Stimulated activated CD4-positive, alpha-beta T cell treated with anti-CD3 and anti-CD28 coated beads, TNF-alpha, amount 100 ng/mL, for 24 hours (primary cell): ENCODE results near the gene FAM222B.
"Not testable (repeated sequence)": the region's sequence is repeated elsewhere in the genome, so short reads cannot be mapped to it uniquely, and the experiment has no call there.

Experiments used
- DNase-seq, 3 experiments: peaks; one replicate each; pipeline ENCODE4 v3.0.0-alpha.2; 2020; ENCODE audit warnings: low read depth in 3 of 3

Gene FAM222B, protein sequence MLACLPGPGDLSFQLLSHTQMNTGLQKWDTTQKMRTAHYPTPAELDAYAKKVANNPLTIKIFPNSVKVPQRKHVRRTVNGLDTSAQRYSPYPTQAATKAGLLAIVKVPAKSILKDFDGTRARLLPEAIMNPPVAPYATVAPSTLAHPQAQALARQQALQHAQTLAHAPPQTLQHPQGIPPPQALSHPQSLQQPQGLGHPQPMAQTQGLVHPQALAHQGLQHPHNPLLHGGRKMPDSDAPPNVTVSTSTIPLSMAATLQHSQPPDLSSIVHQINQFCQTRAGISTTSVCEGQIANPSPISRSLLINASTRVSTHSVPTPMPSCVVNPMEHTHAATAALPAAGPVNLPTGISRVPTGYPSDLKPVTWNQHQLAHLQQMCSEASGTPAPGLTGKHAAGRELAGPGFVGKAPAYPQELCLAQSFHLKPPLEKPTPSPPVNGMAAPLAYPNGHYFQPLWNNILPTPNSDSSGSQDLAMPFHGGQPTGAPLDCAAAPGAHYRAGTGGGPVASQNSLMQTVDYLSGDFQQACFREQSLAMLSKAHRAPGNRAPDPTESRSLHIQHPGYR

DNA sequence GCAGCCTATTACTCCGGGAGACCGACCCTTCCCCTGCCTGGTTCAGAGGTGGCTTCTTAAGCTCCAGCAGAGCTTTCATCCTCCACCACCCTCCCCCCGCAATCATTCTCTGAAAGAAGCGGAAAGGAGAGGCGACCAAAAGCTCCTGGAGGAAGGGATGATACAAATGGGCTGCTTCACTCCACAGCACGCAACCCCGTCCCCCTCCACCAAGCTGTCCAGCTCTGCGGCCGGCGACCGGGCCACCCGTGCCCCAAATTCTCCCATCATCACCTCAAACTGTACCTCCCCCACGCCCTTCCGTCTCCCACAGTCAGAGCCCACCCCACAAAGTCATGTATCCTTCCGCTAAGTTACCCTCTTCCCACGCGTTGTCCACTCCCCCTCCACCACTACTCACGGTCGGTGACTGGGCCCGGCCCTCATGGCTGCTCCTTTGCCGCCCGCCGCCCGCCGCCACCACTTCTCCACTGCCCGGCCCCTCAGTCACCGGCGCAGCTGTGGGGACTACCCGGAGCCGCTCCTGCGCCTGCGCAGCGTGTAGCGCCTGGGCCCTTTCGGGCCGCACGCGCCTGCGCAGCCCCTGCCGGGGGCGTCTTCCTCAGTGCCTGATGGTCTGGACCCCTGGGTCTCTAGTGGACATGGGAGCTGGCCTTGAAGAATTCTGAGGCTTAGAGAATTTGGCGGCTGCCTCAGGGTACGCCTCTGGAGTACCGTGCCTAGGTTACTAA lies at the start of gene FAM222B:
FAM222B (minus strand) TSS at position 509 of the 731 bp plus-strand sequence. CDS start 76,123 bp downstream, outside the sequence.
- peak; percentile 71 to 85 (median 74) for DNase-seq

DNA sequence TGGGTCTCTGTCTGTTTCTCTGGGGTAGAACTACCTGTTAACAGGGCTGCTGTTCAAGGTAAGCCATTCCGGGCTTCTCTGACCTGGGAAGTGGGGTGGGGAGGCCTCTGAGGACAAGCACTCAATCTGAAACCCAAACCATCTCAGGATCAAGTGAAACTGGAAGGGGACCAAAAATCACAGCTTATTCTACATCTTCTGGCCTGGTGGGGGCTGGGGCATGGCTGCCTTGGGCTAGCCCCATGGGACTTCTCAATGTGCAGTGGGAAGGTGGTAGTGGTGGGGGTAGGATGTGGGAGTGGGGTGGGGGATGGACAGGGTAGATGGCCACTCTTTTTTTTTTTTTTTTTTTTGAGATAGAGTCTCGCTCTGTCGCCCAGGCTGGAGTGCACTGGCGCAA lies 49.4 kb upstream of the FAM222B start:
- no peak for DNase-seq

DNA sequence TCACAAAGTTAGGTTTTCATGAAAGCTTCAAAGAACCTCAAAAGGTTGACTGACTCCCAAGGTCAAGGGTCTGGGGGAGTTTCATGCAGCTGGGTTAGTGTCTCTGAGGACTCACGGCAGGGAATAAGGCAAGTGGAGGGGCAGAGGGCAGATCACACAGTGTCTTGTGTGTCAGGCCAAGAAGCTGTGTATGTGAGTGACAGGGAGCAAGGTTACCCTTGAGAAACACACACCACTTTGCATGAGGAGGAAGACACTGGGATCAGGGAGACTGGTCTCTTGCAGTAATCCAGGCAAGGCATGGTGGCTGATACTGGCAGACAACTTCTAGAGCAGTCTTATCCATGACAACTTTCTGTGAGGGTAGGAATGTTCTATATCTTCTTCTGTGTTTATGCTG lies 48.6 kb upstream of the FAM222B start:
- no peak for DNase-seq

DNA sequence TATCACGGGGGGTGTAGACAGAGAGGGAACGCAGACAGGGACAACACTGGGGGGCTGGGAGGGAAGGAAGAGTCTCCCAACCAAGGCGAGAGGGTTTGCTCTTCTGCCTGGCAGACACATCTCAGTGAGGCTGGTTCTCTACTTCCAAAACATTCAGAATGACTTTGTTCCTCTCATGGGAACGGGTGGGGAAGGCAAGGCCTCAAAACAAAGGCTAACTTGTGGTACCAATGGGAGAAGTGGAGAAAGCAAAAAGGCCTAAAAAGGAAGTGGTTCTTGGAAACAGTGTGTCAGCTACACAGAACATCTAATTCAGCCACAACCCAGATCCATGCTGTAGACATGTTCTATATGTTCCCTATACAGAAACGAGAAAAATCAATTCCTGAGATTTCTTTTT lies 47.4 kb upstream of the FAM222B start:
- DNase-seq: no peak

DNA sequence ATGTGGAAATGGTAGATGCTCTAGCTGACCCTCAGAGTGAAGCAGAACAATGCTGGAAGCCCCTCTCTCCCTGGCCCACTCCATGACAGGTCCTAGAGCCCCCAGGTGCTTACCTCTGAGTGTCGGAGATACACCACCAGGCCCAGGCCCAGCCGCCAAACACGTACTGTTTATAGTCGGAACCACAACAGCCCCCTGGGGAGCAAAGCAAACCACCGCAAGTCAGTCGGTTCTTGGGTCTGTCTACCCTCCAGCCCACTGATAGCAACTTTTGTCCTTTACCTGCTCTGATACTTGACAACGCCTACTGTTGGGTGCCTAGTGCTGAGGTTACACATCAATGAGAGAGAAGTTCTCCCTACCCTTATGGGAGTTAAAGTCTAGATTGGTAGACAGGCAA lies 46.2 kb upstream of the FAM222B start:
- no peak for DNase-seq

DNA sequence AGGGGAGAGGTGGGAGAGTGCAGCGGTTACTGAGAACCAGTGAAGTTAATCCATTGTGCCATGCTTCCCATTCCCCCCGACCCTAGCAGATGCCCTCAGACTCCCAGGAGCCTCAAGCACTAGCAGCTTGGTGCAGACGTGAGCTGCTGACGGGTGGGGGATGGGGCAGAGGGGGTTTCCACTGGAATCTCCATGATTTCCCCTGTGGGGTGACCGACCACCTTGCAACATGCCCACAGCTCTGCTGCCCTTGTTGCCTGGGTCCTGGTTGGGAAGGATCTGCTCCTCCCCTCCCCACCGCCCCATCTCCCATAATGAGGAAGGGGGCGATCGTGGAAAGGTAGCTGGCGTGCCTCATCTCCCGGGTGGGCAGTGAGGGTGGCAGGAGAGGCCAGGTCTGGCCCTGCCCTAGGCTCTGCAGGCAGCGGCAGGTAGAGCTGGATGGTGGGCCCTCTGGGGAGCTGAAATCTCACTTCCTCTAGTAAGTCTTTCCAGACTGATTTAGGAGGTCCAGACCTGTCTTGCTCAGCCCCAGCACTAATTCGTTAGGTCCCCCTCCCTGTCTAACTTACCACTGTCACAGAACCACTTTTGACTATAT lies 45.4 kb upstream of the FAM222B start:
- DNase-seq: no peak

DNA sequence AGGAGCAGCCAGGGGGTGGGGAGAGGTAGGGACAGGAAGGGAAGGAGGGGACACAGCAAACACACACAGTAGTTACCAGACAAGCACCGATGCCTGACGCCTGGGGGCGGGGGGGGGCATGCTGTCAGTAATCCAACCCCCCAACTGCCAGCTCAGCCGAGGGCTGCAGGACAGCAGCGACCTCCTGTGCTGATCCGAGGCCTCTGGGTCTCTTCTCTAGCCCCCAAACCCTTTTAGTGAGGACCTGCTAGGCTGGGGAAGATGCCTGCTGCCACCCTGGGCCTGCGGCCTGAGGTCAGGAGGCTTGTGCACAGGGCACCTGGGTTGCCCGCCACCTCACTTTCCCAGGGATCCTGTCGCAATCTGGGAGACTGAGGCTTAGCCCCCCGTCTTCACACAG lies 43.4 kb upstream of the FAM222B start:
- DNase-seq: no peak

DNA sequence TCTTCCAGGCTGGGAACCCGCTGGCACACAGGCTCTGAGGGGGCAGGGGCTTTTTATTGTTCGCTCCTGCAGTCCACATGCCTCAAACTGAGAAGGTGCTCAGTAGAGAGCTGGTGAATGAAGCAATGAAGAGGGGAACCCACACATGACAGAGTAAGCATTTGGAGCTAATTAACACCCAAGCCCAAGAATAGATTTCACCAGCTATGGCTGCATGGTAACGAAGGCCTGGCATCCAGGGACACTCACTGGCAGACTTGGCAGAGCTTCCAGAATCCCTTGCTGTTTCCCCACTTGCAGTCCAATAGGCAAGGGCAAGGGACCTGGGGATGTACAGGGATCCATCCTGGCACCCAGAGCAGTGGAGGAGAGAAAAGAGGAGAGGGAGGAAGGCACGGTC lies 42.8 kb upstream of the FAM222B start:
- no peak for DNase-seq

DNA sequence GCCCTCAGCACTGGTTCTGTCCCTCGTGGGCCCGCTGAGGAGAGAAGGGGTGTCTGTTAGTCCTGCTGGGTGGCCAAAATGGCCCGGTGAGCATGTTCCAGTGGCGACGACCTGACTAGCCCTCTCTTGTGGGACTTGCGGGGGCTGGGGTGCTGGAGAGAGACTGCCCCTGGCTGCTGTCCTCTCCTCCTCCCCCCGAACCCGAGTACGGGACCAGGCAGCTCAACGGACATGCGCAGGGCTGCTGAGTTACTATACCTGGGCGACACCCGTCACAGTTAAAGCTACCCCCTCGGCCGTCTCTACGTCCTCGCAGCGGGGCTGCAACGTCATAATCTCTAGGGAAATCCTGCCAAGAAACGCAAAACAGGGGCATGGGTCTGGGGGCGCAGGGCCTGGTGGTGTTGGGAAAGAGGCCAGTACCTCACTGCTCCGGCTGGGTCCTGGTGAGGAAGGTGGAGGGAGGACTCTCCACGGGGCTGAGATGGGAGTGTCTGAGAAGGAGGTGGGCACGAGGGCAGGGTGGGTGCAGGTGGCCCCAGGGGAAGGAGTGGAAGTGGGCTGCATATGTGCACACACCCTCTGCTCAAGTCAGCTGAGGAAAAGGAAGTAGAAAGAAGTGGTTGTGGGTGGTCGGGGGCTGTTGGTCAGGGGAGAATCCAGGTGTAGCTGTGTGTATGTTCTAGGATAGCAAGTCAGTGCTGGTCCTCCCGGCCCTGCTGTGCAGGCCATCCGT lies 41.5 kb upstream of the FAM222B start:
- no peak for DNase-seq

DNA sequence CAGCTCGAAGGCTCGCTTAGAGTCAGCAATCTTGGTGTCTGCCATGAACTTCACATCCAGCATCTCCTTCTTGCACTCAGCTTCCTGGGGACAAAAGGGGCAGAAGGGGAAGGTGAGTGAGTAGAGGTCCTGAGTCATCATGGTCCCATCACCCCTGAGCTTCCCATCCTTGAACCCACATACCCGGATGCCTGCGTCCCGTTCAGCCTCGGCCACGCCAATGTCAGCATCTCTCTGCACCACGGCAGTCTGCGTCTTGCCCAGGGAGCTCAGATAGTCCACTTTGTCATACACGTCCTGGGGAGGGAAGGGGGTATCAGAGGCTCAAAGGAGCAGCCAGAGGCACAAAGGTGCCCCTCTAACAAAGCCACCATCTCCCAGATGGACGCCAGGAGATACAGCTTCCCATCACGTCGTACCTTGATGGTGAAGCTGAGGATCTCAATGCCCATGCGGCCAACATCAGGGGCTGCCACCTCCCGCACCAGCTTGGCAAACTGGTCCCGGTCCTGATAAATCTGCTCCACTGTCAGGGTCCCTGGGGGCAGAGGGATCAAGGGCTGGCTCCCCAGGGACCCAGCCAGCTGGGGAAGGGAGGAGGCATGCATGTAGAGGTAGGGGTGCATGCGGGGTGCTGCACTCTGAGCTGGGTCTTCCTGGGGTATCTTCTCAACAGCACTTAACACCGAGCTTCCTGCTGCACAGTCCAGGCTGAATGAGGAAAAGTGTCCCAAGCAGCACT lies 39.7 kb upstream of the FAM222B start:
- DNase-seq: no peak

DNA sequence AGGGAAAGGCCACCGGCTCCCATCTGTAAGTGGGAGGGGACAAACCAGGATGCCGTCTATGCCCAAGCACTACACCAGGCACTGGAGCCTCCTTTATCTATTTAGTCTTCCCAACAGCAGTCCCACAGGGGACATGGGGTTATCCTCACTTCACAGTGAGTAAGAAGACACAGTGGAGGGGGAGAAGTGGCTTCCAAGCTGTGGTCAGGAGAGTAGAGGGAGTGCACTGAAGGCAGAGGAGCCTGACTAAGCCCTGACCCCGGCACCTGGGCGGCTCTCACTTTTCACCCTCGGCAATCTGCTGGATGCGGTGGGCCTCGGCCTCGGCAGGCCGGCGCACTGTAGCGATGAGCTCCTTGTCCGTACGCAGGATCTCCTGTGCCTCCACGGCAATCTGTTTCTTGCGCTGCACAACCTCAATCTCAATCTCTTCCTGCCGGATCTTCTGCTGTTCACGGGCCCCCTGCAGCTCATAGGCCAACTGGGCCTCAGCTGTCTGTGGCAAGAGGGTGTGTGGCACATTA lies 39.0 kb upstream of the FAM222B start:
- no peak for DNase-seq

DNA sequence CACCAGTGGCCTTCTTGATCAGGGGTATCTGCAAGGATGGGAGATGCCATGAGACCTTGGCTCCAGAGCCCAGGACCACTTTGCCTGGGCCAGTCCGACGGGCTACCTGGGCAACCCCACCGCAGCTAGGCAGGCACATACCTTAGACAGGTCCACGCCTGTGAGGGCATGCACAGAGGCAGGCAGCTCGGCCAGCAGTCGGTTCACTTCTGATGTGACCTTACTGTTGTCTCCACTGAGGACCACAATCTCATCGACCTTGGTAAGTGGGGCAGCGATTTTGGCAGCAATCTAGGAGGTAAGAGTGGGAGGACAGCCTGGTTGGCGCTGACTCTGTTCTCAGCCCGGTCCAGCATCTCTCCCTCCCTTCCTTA lies 38.0 kb upstream of the FAM222B start:
- no peak for DNase-seq

DNA sequence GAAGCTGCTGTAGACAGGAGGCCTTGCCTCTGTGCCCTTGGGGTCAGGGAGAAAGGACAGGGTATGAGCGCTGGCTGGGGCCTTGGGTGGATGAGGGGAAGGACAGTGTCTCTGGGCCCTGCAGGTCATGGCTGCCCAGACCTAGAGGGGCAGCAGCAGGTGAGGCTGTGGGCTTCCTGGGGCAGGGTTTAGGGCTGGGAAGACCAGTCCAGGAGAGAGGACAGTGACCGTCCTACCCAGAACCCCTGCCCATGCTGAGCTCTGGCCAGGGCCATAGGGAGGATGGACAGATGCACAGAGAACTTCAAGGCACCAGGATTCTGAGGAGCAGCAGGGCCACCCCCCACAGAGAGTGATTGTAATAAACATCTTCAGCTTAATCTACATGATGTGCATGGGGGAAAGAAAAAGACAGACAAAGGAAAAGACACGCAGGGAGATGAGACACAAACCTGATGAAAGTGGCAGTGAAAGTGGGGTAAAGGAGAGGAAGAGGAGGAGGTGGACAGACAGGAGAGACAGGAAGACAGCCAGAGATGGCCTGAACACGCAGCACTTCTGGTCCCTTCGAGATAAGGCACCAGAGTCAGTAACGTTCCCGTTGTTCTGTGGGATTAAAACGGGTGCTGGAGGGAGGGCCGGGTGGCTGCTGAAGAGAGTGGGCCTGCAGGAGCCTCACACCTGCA lies 37.4 kb upstream of the FAM222B start:
- no peak for DNase-seq

DNA sequence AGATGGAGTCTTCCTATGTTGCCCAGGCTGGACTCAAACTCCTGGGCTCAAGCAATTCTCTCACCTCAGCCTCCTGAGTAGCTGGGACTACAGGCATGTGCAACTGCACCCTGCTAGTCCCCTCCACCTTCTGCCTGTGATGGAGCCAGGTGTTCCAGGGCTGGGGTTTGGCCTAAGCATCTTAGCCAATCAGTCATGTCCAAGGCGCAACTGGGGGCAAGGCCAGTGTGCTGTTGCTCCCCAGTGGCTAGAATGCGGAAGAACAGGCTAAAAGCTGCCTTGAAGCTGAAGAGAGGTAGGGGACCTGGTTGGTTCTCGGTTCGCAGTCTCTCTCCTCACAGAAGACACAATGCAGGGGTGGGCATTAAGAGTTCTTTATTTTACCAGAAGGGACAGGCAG lies 36.4 kb upstream of the FAM222B start:
- DNase-seq: no peak

DNA sequence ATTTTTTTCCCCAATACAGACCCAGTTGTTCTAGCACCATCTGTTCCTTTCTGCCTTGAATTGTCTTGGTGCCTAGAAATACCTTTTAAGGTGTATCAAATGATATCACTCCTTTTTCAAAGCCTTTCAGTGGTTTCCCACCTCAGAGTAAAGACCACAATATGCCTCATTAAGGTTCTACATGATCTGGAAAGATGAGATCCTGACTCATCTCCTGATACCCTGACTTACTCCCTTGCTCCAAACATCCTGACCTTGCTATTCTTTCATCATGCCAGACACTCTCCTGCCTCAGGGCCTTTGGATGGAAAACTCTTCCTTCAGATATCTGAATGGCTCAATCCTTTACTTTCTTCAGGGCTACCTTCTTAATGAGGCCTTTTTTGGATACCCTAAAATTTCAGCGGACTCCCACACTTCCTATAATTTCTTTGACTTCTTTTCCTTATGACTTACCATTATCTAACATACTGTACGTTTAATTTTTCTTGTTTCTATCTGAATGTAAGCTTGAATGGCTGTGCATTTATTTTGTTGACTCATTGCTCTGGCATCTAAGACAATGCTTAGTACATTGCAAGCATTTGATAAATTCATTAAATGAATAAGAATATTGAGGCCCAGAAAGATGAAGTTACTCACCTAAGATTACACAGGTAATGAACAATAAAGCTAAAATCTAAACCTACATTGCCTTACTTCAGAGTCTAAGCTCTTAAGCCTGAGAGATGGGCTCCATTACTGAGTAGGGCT lies 35.7 kb upstream of the FAM222B start:
- no peak for DNase-seq

DNA sequence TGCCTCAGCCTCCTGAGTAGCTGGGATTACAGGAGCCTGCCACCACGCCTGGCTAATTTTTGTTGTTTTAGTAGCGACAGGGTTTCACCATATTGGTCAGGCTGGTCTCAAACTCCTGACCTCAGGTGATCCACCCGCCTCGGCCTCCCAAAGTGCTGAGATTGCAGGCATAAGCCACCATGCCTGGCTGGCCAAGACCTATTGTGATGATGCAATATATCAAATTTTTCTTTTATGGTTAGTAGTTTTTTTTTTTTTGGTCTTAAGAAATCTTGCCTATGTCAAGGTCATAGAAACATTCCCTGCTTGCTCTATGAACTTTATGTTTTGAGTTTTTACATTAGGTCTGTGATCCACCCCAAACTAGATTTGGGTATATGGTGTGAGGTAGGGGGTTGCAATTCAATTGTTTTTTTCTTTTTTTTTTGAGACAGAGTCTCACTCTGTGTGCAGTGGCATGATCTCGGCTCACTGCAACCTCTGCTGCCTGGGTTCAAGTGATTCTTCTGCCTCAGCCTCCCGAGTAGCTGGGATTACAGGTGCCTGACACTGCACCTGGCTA lies 34.6 kb upstream of the FAM222B start:
- DNase-seq: not testable (repeated sequence)

DNA sequence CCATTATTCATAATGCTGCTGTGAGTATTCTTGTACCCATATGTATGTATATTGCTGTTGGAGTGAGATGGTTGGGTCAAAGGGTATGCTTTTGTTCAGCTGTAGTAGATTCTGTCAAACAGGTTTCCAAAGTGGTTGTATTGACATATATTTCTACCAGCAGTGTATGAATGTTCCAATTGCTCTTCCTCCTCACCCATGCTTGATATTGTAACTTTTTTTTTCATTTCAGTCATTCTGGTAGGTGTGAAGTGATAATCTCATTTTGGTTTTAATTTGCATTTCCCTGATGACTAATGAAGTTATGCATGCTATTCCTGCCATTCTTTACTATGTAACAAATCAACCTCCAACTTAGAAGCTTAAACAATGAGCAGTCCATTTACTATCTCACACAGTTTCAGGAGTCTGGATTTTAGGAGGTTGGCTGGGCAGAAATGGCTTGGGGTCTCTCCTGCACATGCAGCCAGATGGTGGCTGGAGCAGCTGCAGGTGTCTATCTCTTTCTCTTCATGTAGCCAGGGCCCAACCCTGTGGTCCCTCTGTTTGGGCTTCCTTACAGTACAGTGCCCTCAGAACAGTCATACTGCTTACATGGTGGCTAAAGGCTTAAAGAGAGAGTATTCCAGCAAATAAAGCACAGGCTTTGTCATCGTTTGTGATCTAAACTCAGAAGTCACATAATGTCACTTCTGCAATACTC lies 33.4 kb upstream of the FAM222B start:
- no peak for DNase-seq

DNA sequence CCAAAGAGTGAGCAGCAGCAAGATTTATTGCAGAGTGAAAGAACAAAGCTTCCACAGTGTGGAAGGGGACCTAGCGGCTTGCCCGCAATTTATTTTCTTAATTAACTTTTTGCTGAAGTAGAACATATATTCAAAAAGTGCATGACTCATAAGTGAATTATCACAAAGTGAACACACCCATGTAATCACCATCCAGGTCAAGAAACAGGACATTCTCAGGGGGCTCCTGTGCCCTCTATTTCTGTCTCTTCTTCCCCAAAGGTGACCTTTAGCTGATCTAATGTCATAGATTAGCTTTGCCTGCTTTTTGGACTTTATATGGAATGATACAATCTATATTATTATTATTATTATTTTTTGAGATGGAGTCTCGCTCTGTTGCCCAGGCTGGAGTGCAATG lies 32.2 kb upstream of the FAM222B start:
- DNase-seq: no peak

DNA sequence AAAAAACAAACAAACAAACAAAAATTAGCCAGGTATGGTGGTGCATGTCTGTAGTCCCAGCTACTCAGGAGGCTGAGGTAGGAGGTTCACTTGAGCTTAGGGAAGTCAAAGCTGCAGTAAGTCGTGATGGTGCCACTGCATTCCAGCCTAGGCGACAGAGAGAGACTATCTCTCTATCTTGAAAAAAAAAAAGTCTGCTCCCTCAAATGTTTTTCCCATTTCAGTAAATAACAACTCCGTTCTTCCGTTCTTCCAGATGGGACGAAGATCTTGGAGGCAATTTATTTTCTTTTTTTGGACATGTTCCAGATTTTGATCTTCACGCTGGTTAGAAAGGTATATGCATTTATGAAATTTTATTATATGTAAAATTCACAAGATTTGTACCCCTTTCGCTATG lies 31.2 kb upstream of the FAM222B start:
- DNase-seq: no peak
